OCI-LY1 (cell line): ENCODE measurements around the gene GALNT16.

ENCODE experiments used
- H2AFZ ChIP-seq: fragments of 200-600 bp; sonication (generic), shearing (Covaris generic); 2 replicates; pipeline ENCODE4 v1.6.0; 2014; ENCODE audit warnings: antibody characterized with exemption, mild to moderate bottlenecking, low read length
- H3F3A ChIP-seq: fragments of 200-600 bp; sonication (generic), shearing (Covaris generic); 2 replicates; pipeline ENCODE4 v1.6.0; 2014; ENCODE audit warnings: mild to moderate bottlenecking, antibody characterized with exemption, low read length, moderate library complexity; ENCODE audit not compliant: insufficient read depth
- H3K27ac ChIP-seq: fragments of 200-600 bp; sonication (generic); 2 replicates; pipeline ENCODE4 v1.5.1; 2014; ENCODE audit warnings: low read length, mixed run types, mild to moderate bottlenecking, low read depth; ENCODE audit not compliant: poor library complexity, severe bottlenecking
- H3K27me3 ChIP-seq: fragments of 200-600 bp; sonication (generic); 2 replicates; pipeline ENCODE4 v1.6.0; 2014; ENCODE audit warnings: antibody characterized with exemption, mild to moderate bottlenecking, low read length, moderate library complexity; ENCODE audit not compliant: insufficient read depth
- H3K36me3 ChIP-seq: fragments of 200-600 bp; sonication (generic); 2 replicates; pipeline ENCODE4 v1.6.1; 2014; ENCODE audit warnings: mild to moderate bottlenecking, antibody characterized with exemption, low read length, moderate library complexity, mixed read lengths; ENCODE audit not compliant: insufficient read depth
- H3K4me1 ChIP-seq: fragments of 200-600 bp; sonication (generic); 2 replicates; pipeline ENCODE4 v1.5.1; 2014; ENCODE audit warnings: mild to moderate bottlenecking, low read length, moderate library complexity; ENCODE audit not compliant: insufficient read depth, severe bottlenecking
- H3K4me2 ChIP-seq: fragments of 200-600 bp; sonication (generic), shearing (Covaris generic); 2 replicates; pipeline ENCODE4 v1.6.1; 2014; ENCODE audit warnings: low read length
- H3K4me3 ChIP-seq: fragments of 200-600 bp; sonication (generic); 2 replicates; pipeline ENCODE4 v1.5.1; 2014; ENCODE audit warnings: low read length, low read depth, mild to moderate bottlenecking, mixed read lengths; ENCODE audit not compliant: poor library complexity, severe bottlenecking
- H3K79me2 ChIP-seq: fragments of 200-600 bp; shearing (Covaris generic); 2 replicates; pipeline ENCODE4 v1.6.1; 2016; ENCODE audit warnings: mixed run types, low read length, mixed read lengths; ENCODE audit not compliant: insufficient read depth
- H3K9ac ChIP-seq: fragments of 200-600 bp; sonication (generic), shearing (Covaris generic); 2 replicates; pipeline ENCODE4 v1.6.1; 2014; ENCODE audit warnings: mild to moderate bottlenecking, low read length, mixed read lengths
- H3K9me2 ChIP-seq: fragments of 200-600 bp; sonication (generic), shearing (Covaris generic); 2 replicates; pipeline ENCODE4 v1.6.1; 2014; ENCODE audit warnings: low read depth, mild to moderate bottlenecking, low read length, mixed read lengths
- H3K9me3 ChIP-seq: fragments of 200-600 bp; shearing (Covaris generic); 2 replicates; pipeline ENCODE4 v1.6.1; 2014; ENCODE audit warnings: low read length, mixed read lengths
- H4K20me1 ChIP-seq: fragments of 200-600 bp; sonication (generic), shearing (Covaris generic); 2 replicates; pipeline ENCODE4 v1.6.0; 2016; ENCODE audit warnings: mild to moderate bottlenecking, low read length; ENCODE audit not compliant: insufficient read depth
- CTCF ChIP-seq: fragments of 200-600 bp; sonication (generic), shearing (Covaris generic); IDR thresholded peaks from 2 replicates; pipeline ENCODE4 v1.5.1; 2017; ENCODE audit warnings: mild to moderate bottlenecking, antibody characterized with exemption, low read length, moderate library complexity, mixed read lengths
- EZH2 ChIP-seq: fragments of 200-600 bp; sonication (generic), shearing (Covaris generic); IDR thresholded peaks from 2 replicates; pipeline ENCODE4 v1.8.0; 2017; ENCODE audit warnings: borderline replicate concordance, mixed run types, mild to moderate bottlenecking, antibody characterized with exemption, low read length, moderate library complexity, mixed read lengths

GALNT16 gene

GRCh38 chr14:69364378-69364777, 104.4 kb downstream of the GALNT16 start:
- no peaks in the 10 kb centered on the region for H3K79me2 ChIP-seq
- no peak overlapping the region for H3K4me3 ChIP-seq
- no peaks in the 10 kb centered on the region for H3K9me2 ChIP-seq
- no peaks in the 10 kb centered on the region for H3F3A ChIP-seq
- peaks cover 7% of the 10 kb centered on the region for H3K4me1 ChIP-seq
- H3K9ac ChIP-seq, result no peak overlapping the region
- no peaks in the 10 kb centered on the region for H4K20me1 ChIP-seq
- H3K4me2 ChIP-seq, result no peak overlapping the region
- H2AFZ ChIP-seq, result no peak overlapping the region
- H3K9me3 ChIP-seq, result no peaks in the 10 kb centered on the region
- no peak overlapping the region for H3K27ac ChIP-seq
- no peak for TF ChIP-seq CTCF
- TF ChIP-seq EZH2, result no peak
- H3K36me3 ChIP-seq, result no peaks in the 10 kb centered on the region
- H3K27me3 ChIP-seq, result no peaks in the 10 kb centered on the region

DNA sequence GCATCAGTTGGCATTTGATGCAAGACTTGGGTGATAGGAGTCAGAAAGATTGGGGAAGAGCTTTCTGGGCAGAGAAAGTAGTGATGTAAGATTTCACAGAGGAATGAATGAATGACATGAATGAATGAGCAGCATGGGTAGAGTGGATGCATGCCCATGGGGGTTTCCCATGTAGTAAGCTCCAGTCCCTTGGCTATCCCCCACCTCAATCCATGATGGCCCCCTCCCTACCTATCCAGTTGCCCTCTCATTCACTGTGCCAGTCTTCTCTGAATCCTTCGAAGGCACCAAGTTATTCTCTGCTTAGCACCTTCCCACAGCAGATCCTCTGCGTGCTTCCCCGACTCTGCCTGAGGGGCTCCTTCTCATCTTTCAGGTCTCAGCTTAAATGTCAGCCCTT, 106.1 kb downstream of the GALNT16 start:
- Histone ChIP-seq H3K4me3 (no peak overlapping the region), H3K27ac (no peak overlapping the region), H3K9me2 (no peaks in the 10 kb centered on the region), H3K4me1 (no peaks in the 10 kb centered on the region), H3K9ac (no peak overlapping the region), H3K27me3 (no peaks in the 10 kb centered on the region), H3K9me3 (no peaks in the 10 kb centered on the region), H3K79me2 (no peaks in the 10 kb centered on the region), H3K36me3 (no peaks in the 10 kb centered on the region), H4K20me1 (no peaks in the 10 kb centered on the region), H2AFZ (no peak overlapping the region), H3F3A (no peaks in the 10 kb centered on the region), H3K4me2 (no peak overlapping the region)
- no peak for TF ChIP-seq EZH2
- no peak for TF ChIP-seq CTCF

DNA sequence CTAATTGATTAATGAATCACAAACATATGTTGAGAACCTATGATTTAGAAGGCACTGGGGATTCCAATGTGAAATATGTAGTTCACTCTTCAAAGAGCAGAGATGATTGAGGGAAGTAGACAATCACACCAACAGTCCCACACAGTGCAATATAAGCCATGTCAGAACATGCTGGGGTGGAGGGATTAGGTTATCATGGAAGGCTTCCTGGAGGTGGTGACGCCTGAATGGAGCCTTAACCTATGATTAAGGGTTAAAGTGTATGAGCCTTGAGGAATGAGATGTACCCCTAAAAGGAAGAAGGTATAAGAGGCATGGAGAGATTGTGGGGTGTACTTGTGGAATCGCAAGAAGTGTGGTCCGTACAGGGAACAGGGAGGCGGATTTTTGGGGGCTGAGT, 106.8 kb downstream of the GALNT16 start:
- Histone ChIP-seq H4K20me1 (no peaks in the 10 kb centered on the region), H3K4me2 (no peak overlapping the region), H3K4me1 (no peaks in the 10 kb centered on the region), H3K9me2 (no peaks in the 10 kb centered on the region), H3K27me3 (no peaks in the 10 kb centered on the region), H3K27ac (no peak overlapping the region), H3K9me3 (no peaks in the 10 kb centered on the region), H3F3A (no peaks in the 10 kb centered on the region), H3K9ac (no peak overlapping the region), H3K79me2 (no peaks in the 10 kb centered on the region), H2AFZ (no peak overlapping the region), H3K4me3 (no peak overlapping the region), H3K36me3 (no peaks in the 10 kb centered on the region)
- TF ChIP-seq EZH2 (no peak), CTCF (no peak)
